Measurements from ENCODE around the gene HPCA. TPM values are rescaled to one million over a fixed set of nuclear protein-coding genes. Genes with fewer than 3 reads are reported as not detected.
A peak's percentile ranks its signal among the peaks of the same experiment; 100 is the strongest.

HPCA gene
- total and polyA plus RNA-seq, 4 experiments from 2014 or later: 0.70 TPM; not detected in 3

GRCh38 chr1:32867151-32867550, 19.1 kb upstream of the HPCA start:
- intact Hi-C loops (cut with micrococcal nuclease): no loop called here
- Mint-ChIP-seq H3K4me3 (no peak overlapping the region), H3K27me3 (peaks cover 21 to 24% of the 10 kb centered on the region in 2 donors), H3K9me3 (peaks cover 0 to 2% (median 0%) of the 10 kb centered on the region in 8 donors), H3K27ac (peak overlapping the region in 1 of 7 donors; percentile 75), H3K4me1 (peaks cover 8 to 24% (median 14%) of the 10 kb centered on the region in 4 donors), H3K36me3 (peaks cover 26 to 38% of the 10 kb centered on the region in 2 donors)
- no peaks in the 10 kb centered on the region for H3K9me3 ChIP-seq (ENCODE audit: control insufficient read depth in 1 of 2, low read length in 2 of 2)
- H3K36me3 ChIP-seq (ENCODE audit: insufficient read depth, low read length): no peaks in the 10 kb centered on the region
- DNase-seq: no peak
- ChIA-PET POLR2A (ENCODE audit: partially characterized antibody) (no interaction called here), CTCF (ENCODE audit: partially characterized antibody) (interaction anchor here (1.0 kb wide), 1 partner anchor 95 kb away, joined by 3 read pairs; no protein-coding TSS in a partner anchor)
- H3K27me3 ChIP-seq (ENCODE audit: insufficient read depth, low read length): peaks cover 12% of the 10 kb centered on the region
- no peak overlapping the region for H3K27ac ChIP-seq (ENCODE audit: low read depth, low read length)
- H3K4me3 ChIP-seq (ENCODE audit: low read length in 2 of 2): no peak overlapping the region
- peaks cover 4% of the 10 kb centered on the region for H3K4me1 ChIP-seq (ENCODE audit: insufficient read depth, low read length)

- DNase-seq: no peak
- no peak overlapping the region for H3K27ac ChIP-seq (ENCODE audit: low read depth, low read length)
- ChIA-PET CTCF (ENCODE audit: partially characterized antibody) (no interaction called here), POLR2A (ENCODE audit: partially characterized antibody) (no interaction called here)
- no peaks in the 10 kb centered on the region for H3K36me3 ChIP-seq (ENCODE audit: insufficient read depth, low read length)
- H3K4me1 ChIP-seq (ENCODE audit: insufficient read depth, low read length): peaks cover 4% of the 10 kb centered on the region
- H3K9me3 ChIP-seq (ENCODE audit: control insufficient read depth in 1 of 2, low read length in 2 of 2): no peaks in the 10 kb centered on the region
- intact Hi-C loops (cut with micrococcal nuclease): no loop called here
- Mint-ChIP-seq H3K4me3 (no peak overlapping the region), H3K27me3 (peaks cover 22 to 26% of the 10 kb centered on the region in 2 donors), H3K9me3 (peaks cover 0 to 2% (median 0%) of the 10 kb centered on the region in 8 donors), H3K27ac (no peak overlapping the region), H3K4me1 (peaks cover 10 to 24% (median 16%) of the 10 kb centered on the region in 4 donors), H3K36me3 (peaks cover 22 to 34% of the 10 kb centered on the region in 2 donors)
- no peak overlapping the region for H3K4me3 ChIP-seq (ENCODE audit: low read length in 2 of 2)
- H3K27me3 ChIP-seq (ENCODE audit: insufficient read depth, low read length): peaks cover 12% of the 10 kb centered on the region
Observed at GRCh38 chr1:32867671-32868070, 18.6 kb upstream of the HPCA start.

- Mint-ChIP-seq H3K4me3 (no peak overlapping the region), H3K9me3 (peaks cover 0 to 2% (median 0%) of the 10 kb centered on the region in 8 donors), H3K27me3 (peaks cover 25 to 29% of the 10 kb centered on the region in 2 donors), H3K27ac (no peak overlapping the region), H3K4me1 (peaks cover 10 to 24% (median 17%) of the 10 kb centered on the region in 4 donors), H3K36me3 (peaks cover 18 to 31% of the 10 kb centered on the region in 2 donors)
- DNase-seq: no peak
- no peak overlapping the region for H3K27ac ChIP-seq (ENCODE audit: low read depth, low read length)
- no peaks in the 10 kb centered on the region for H3K36me3 ChIP-seq (ENCODE audit: insufficient read depth, low read length)
- intact Hi-C loops (cut with micrococcal nuclease): no loop called here
- ChIA-PET POLR2A (ENCODE audit: partially characterized antibody) (no interaction called here), CTCF (ENCODE audit: partially characterized antibody) (no interaction called here)
- peaks cover 4% of the 10 kb centered on the region for H3K4me1 ChIP-seq (ENCODE audit: insufficient read depth, low read length)
- peaks cover 12% of the 10 kb centered on the region for H3K27me3 ChIP-seq (ENCODE audit: insufficient read depth, low read length)
- no peak overlapping the region for H3K4me3 ChIP-seq (ENCODE audit: low read length in 2 of 2)
- H3K9me3 ChIP-seq (ENCODE audit: control insufficient read depth in 1 of 2, low read length in 2 of 2): no peaks in the 10 kb centered on the region
Observed at GRCh38 chr1:32868085-32868484, 18.2 kb upstream of the HPCA start.

- POLR2A ChIA-PET (ENCODE audit: partially characterized antibody): no interaction called here
Observed at GRCh38 chr1:32868806-32869455, 17.4 kb upstream of the HPCA start.

GRCh38 chr1:32869923-32870614, 16.2 kb upstream of the HPCA start:
- DNase-seq: no peak
- H3K9me3 ChIP-seq (ENCODE audit: control insufficient read depth in 1 of 2, low read length in 2 of 2): no peaks in the 10 kb centered on the region
- peaks cover 5 to 19% of the 10 kb centered on the region in 2 donors for H3K36me3 Mint-ChIP-seq
- no peaks in the 10 kb centered on the region for H3K36me3 ChIP-seq (ENCODE audit: insufficient read depth, low read length)
- peaks cover 4% of the 10 kb centered on the region for H3K4me1 ChIP-seq (ENCODE audit: insufficient read depth, low read length)
- CTCF ChIA-PET (ENCODE audit: partially characterized antibody): no interaction called here
- H3K27me3 ChIP-seq (ENCODE audit: insufficient read depth, low read length): peaks cover 12% of the 10 kb centered on the region
- H3K27me3 Mint-ChIP-seq: peaks cover 32 to 34% of the 10 kb centered on the region in 2 donors
- peak overlapping the region in 1 of 7 donors; percentile 42 for H3K27ac Mint-ChIP-seq
- H3K4me3 Mint-ChIP-seq: peak overlapping the region; percentile 67 to 77 (median 76)
- POLR2A ChIA-PET (ENCODE audit: partially characterized antibody): no interaction called here
- H3K4me1 Mint-ChIP-seq: peaks cover 10 to 24% (median 17%) of the 10 kb centered on the region in 4 donors
- no peak overlapping the region for H3K4me3 ChIP-seq (ENCODE audit: low read length in 2 of 2)
- no peak overlapping the region for H3K27ac ChIP-seq (ENCODE audit: low read depth, low read length)
- intact Hi-C loops (cut with micrococcal nuclease): loop anchor here (5.0 kb wide), 1 partner anchor 98 kb away; no protein-coding TSS in a partner anchor
- peaks cover 0 to 2% (median 0%) of the 10 kb centered on the region in 8 donors for H3K9me3 Mint-ChIP-seq

More at GRCh38 chr1:32868806-32869455, 17.4 kb upstream of the HPCA start:
- DNase-seq: no peak
- Mint-ChIP-seq H3K4me1 (peaks cover 10 to 24% (median 17%) of the 10 kb centered on the region in 4 donors), H3K36me3 (peaks cover 13 to 26% of the 10 kb centered on the region in 2 donors), H3K9me3 (peaks cover 0 to 2% (median 0%) of the 10 kb centered on the region in 8 donors), H3K27ac (no peak overlapping the region), H3K27me3 (peaks cover 25 to 29% of the 10 kb centered on the region in 2 donors), H3K4me3 (peak overlapping the region in 5 of 8 donors; percentile 7 to 74 (median 44))
- CTCF ChIA-PET (ENCODE audit: partially characterized antibody): no interaction called here
- Histone ChIP-seq H3K36me3 (ENCODE audit: insufficient read depth, low read length) (no peaks in the 10 kb centered on the region), H3K4me3 (ENCODE audit: low read length in 2 of 2) (no peak overlapping the region), H3K27me3 (ENCODE audit: insufficient read depth, low read length) (peaks cover 12% of the 10 kb centered on the region), H3K4me1 (ENCODE audit: insufficient read depth, low read length) (peaks cover 4% of the 10 kb centered on the region), H3K27ac (ENCODE audit: low read depth, low read length) (no peak overlapping the region), H3K9me3 (ENCODE audit: control insufficient read depth in 1 of 2, low read length in 2 of 2) (no peaks in the 10 kb centered on the region)
- intact Hi-C loops (cut with micrococcal nuclease): no loop called here

- peaks cover 4% of the 10 kb centered on the region for H3K4me1 ChIP-seq (ENCODE audit: insufficient read depth, low read length)
- Mint-ChIP-seq H3K27ac (peak within 1 kb of the TSS in 1 of 7 donors; percentile 42), H3K4me1 (peaks cover 10 to 24% (median 17%) of the 10 kb centered on the region in 4 donors), H3K36me3 (peaks cover 5 to 19% of the 10 kb centered on the region in 2 donors), H3K4me3 (peak within 1 kb of the TSS; percentile 67 to 77 (median 76)), H3K27me3 (peaks cover 37 to 41% of the 10 kb centered on the region in 2 donors), H3K9me3 (peaks cover 0 to 2% (median 0%) of the 10 kb centered on the region in 8 donors)
- no peak for DNase-seq
- no peak within 1 kb of the TSS for H3K4me3 ChIP-seq (ENCODE audit: low read length in 2 of 2)
- no peaks in the 10 kb centered on the region for H3K9me3 ChIP-seq (ENCODE audit: control insufficient read depth in 1 of 2, low read length in 2 of 2)
- ChIA-PET POLR2A (ENCODE audit: partially characterized antibody) (no interaction called here), CTCF (ENCODE audit: partially characterized antibody) (interaction anchor here (1.1 to 1.8 kb wide), 6 partner anchors 8 to 162 kb away, joined by 3 to 19 read pairs (median 3); no protein-coding TSS in a partner anchor)
- peaks cover 12% of the 10 kb centered on the region for H3K27me3 ChIP-seq (ENCODE audit: insufficient read depth, low read length)
- intact Hi-C loops (cut with micrococcal nuclease): loop anchor here (5.0 kb wide), 1 partner anchor 98 kb away; no protein-coding TSS in a partner anchor
- H3K27ac ChIP-seq (ENCODE audit: low read depth, low read length): no peak within 1 kb of the TSS
- no peaks in the 10 kb centered on the region for H3K36me3 ChIP-seq (ENCODE audit: insufficient read depth, low read length)
Observed at GRCh38 chr1:32870615-32871363, 15.5 kb upstream of the HPCA start, which contains the start of gene FNDC5. Gene FNDC5, minus strand, starts transcription at chr1:32870912.
